T follicular helper cell (primary cell): Measurements from ENCODE around the gene ISOC1.

Source experiments
- DNase-seq: peaks from one replicate; pipeline ENCODE4 v3.0.0-alpha.2; 2020; ENCODE audit warnings: low read depth

ISOC1 gene

DNA sequence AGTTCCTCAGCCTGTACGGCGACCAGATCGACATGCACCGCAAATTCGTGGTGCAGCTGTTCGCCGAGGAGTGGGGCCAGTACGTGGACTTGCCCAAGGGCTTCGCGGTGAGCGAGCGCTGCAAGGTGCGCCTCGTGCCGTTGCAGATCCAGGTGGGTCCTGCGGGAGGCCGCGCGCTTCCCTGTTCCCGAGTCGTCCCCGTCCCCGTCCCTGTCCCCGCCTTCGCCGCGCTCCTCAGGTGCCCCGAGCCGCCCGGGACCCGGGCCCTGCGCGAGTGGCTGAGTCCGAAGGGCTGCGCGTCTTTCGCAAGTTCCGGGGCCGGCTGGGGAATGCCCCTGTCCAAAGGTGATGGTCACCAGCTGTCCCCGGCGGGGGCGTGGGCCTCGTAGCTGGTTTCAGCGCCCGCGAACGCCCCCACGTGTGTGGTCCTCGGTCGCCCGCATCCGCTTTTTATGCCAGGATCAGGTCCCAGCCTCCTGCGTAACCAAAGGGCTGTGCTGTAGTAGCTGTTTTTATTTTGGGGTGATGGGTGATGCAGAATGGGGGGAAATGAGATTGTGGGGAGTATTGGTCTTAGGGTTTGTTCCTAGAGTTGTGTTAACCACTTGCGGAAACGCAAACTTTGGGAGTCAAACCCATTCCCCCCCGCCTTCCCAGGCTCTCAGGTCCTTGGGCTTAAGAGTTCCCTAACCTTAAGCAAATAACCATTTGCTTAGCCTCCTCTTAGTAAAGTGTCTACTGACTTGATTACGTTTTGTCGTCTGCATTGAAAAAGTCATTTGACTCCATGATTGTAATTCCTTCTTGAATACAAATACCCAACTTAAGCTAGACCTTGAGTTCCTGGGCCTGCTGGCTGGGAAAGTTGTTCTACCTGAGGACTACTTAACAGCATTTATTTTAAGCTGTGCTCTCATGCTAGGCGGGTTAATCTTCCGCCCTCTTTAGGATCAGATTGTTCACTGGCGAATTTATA lies 663 bp downstream of the ISOC1 start:
- DNase-seq = no peak

DNA sequence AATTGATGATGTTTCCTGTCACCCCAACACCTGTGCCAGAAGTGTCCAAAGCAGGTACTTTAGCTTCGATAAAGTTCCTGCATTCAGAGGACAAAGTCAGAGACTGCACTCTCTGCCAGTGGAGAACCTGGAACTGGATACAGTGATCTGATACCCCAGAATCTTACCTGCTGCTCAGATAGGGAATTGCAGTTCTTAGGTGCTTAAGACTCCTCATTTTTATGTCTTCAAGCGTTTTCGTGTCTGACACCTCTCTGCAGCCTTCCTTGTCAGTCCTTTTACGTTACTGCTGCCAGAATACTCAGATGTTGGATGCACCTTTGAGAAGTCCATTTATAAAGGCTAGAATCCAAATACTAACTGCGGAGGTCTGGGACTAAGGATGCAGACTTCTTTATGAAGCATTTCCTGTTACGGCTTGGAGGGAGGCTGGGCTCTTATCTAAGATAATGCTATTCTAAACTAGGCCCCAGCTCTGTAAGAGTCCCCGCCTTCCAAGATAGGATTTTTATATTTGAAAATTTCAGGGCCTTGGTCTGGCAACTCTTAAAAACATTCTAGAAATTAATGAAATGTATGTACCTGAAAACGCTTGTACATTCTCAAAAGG lies 1.9 kb downstream of the ISOC1 start:
- no peak for DNase-seq

DNA sequence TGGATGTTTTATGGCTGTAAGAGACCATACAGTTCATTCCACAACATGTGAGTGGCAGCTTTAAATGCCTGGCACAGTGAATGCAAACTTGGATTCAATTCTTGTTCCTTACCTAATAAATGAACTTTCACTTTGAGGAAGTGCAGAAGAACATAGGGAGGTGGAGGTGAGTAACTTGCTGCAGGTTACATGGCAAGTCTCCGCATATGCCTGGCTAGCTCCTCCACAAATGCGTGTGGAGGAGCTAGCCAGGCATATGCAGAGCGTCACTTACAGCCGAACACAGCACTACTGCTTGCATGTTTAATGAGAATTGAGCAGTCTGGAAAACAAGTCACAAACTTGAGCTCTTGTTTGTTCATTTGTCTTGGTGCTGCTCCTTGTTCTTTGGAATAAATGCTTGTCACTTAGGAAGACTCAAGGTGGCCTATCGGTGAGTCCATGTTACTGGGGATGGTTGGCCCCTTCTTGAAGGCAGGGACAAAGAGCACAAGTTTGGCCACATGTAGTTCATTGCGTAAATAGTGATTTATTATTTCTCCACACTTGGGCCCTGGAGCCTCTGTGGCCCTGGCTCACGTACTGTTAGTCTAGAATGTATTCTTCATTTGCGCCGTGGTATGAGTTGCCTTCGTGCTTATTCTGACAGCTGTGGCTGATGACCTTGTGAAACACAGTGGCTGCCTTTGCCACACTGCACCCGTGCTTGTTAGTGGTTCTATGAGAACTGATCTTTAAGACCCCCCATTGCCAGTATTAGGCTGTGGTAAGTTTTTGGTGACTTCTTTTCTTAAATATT lies 3.1 kb downstream of the ISOC1 start:
- no peak for DNase-seq

DNA sequence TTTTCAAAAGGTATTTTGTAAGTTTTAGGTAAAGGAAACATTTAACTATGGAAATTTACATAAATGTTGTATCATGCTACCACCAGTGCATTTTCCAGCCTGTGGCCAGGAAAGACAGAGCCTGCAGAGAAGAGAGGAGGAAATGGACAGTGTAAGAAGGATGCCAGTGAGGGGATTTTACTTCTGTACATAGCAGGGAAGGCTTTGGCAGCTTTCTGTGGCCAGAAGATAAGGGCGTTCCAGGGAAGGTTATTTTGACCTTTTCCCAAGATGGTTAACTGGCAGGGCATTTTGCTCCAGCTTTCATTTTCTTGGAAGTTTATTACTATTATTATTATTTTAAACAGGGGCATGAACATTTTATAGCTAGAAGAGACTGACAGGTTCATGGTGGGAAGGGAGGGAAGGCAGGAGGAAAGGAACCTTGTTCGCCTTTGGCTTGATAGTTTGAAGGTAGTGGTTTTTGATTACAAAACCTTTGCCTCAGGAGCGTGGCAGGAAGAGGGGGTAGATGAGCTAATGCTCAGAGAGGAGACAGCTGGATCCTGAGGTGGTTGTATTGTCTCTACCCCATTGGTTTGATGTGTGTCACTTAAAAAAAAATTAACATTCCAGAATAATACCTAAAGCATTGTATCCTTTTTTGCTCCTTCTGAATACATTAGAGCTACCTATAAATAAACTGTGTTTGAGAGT lies 4.1 kb downstream of the ISOC1 start:
- DNase-seq = no peak

DNA sequence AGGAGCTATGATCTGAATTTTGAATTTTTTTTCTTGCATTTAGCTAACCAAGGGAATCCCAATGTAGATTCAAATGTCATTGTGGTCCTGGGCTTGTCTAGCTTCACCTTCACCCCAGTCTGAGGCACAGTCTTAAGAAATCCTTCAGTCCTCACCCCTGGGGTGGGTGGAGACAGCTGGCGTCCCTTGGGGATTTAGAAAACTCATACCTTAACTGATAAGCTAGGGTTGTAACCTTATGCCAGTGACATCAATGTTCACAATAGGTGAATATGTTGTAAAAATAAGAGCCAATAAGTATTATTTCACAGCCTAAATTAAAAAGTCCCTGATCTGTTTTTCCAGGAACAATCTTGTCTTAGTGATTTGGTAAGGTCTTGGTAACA lies 4.6 kb downstream of the ISOC1 start:
- DNase-seq = no peak

DNA sequence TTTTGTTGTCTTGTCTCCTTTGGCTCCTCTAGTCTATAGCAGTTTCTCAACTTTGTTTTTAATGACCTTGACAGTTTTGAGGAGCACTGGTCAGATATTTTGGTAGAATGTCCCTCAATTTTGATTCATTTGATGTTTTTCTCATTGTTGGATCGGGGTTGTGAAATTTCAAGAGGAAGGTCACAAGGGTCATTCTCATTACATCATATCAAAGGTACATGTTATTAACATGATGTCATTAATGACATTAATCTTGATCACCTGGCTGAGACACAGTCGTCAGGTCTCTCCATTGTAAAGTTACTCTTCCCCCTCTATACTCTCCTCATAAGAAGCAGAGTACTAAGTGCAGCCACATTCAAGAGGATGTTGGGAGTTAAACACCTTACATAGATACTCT lies 7.2 kb downstream of the ISOC1 start:
- no peak for DNase-seq

DNA sequence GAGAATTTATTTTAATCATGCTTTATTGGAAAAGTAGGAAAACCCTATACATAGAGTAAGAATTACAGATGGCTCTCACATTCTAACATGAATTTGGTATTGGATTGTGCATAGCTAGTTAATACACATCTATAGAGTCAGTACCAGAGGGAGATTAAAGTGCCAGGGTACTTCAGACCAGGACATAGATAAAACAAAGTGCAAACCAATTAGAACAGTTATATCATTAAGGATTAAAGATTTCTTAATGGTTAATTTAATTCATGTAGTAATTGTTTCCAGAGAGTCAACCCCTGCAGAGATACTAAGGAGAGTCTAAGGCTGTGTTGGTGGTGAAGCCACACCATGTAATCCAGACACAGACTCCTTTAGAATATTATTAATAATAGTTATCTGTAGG lies 8.8 kb downstream of the ISOC1 start:
- DNase-seq = no peak

DNA sequence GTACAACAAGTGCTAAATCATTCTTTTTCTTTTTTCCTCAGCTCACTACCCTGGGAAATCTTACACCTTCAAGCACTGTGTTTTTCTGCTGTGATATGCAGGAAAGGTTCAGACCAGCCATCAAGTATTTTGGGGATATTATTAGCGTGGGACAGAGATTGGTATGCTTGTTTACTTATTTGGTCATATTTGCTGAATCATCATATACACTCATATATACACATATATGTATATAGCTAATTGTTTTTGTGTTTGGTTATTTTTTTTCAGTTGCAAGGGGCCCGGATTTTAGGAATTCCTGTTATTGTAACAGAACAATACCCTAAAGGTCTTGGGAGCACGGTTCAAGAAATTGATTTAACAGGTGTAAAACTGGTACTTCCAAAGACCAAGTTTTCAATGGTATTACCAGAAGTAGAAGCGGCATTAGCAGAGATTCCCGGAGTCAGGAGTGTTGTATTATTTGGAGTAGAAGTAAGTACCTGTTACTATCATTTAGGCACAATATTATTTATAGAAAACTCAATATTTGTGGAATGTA lies 10.4 kb downstream of the ISOC1 start:
- no peak for DNase-seq

DNA sequence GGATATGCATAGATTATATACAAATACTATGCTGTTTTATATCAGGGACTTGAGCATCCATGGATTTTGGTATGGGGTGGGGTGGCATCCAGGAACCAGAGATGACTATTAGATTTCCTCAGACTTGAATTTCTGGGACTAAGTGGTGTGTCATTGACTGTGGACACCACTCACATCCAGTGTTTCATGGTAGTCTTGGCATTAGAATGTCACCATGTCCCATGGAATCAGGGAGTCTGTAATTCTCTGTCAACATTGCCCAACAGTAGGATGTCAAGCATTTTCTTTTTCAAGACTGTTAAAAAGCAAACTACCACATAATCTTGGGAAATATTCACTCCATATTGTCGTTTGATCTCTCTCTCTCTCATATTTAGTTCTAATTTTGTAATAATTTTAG lies 13.1 kb downstream of the ISOC1 start:
- no peak for DNase-seq

DNA sequence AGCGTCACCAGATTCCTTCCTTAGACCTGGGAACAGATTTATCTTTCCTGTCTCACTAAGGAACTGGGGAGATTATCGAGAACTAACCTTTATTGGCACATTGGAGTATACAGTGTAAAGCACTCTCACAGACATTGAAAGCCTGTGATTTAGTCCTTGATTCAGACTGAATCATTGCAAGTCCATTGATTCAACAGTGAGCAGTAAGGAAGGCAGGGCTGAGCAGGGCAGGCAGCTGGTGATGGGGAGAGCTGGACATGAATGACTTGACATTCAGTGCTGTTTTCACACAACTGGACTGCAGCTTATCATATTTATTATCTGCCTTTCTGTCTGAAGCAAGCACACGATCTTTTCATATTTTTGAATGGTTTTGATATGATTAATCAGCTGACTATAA lies 16.2 kb downstream of the ISOC1 start:
- DNase-seq = no peak

DNA sequence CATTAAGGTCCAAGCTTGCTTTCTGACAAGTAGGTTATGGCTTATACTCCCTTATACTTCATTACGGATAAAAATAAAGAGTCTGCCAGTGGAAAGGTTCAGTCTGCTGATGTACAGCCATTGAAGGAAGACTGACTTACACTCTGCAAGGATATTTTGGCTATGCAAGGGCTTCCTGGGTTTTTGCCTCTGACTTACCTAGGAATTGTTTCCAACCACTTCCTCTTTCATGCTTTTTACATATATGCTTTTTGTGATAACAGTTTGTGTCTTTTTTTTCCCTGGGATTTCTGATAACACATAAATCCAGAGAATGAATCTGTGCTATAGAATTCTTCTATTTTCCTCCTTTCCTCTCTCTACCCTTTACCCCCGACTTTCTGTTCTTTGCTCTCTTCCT lies 16.8 kb downstream of the ISOC1 start:
- no peak for DNase-seq

DNA sequence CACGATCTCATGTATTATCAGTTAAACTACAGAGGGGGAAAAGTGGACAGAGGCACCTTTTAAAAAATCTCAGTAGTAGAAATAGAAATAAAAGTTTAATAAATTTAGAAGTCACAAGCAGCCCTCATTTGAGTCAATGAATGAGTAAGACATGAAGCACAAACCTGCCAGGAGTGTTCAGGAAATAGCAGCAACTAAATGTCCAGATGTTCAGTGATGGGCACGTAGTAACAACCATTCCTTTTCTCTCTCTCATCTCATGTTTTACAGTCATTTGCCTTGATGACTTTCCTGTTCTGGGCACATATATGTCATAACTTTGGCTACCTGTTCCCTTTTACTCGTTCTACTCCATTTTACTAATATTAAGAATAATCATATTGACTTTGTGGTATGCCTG lies 17.7 kb downstream of the ISOC1 start:
- no peak for DNase-seq

DNA sequence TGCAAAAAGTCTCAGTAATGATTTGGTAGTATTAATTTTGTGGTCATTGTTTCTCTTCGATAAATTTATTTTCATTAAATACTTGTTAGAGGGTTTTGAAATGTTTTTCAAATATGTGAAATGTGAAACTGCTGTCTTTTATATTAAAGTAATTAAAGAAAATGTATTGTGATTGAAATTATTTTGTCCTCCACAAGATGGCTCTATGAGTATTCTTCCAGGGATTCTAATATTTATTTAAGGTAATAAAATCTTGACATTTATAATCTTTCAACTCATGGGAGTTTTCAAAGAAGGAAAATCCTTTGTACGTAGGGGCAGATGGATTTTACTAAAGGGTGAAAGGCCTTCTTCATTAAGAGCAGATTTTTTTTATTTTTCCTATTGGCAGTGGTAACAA lies 19.3 kb downstream of the ISOC1 start:
- no peak for DNase-seq

DNA sequence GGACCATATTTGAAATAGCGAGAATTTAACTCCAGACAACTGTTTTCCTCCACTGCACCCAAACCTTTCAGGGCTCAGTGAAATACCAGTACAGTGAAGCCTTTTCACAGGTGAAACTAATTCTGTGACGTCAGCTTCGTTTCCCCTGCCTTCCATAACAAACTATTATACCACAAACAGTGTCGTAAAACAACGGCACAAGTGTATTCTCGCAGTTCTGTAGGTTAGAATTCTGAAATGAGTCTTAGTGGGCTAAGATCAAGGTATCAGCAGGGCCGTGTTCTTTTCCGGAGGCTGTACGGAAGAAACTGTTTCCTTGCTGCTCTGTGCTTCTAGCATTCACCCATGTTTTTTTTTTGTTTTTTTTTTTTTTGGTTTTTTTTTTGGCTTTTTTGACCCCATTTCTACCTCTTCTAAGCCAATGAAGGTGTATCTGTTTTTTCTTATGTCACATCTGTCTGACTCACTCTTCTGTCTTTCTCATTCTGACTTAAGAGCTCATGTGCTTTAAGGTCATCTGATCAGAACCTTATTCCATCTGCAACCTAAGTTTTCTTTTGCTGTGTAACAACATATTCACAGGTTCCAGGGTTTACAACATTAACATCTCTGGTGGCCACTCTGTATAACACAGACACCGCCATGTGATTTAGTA lies 20.1 kb downstream of the ISOC1 start:
- no peak for DNase-seq

DNA sequence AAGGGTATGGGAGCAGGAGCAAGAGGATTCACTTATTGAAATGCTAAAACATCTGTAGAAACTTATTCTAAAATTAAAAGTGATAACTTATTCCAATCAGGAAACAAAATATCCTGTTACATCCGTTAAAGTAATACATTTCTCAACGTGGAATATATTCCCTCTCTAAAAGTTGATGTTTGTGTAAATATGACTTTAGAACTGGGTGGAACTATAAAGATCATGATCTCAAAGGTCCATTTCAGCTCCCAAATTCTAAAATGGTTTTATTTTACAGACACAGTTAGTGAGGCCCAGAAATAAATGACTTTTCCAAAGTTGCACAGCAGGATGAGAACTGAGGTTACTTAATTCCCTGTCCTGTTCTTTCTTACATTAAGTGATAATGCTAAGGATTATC lies 21.1 kb downstream of the ISOC1 start:
- no peak for DNase-seq

DNA sequence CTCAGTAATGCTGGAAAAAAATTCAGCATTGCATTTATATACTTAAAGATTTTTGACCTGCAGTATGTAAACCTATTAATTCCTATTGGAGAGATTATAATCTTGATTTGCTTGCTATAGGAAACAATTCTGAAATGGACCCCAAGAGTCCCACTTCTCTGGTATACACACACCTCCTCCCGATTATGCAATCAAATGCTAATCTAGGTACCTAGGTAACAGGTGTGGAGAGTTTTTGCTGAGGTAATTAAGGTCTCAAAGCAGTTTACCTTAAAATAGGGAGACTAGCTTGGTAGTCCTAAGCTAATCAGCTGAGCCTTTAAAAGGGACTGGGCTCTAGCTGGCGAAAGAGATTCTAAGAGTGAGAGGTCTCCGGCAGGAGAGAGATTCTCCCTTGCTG lies 22.2 kb downstream of the ISOC1 start:
- DNase-seq = no peak

DNA sequence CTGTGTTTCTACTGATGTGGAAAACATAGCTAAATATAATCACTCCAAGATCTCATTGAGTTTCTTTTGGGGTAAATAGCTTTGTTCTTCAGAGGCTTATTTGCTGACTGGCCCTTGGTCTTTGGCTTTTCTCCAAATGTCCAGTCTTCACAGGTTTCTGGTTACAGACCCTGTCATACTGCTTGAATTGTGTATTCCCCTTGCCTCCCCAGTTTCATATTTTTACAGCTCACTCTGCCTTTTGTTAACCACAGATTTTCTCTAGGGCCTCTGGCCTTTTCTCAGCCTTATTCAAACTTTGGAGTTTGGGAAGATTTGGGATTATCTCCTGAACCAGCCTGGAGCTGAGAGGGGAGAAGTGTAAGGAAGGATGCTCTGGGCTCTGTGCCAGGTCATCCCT lies 23.9 kb downstream of the ISOC1 start:
- DNase-seq = no peak

DNA sequence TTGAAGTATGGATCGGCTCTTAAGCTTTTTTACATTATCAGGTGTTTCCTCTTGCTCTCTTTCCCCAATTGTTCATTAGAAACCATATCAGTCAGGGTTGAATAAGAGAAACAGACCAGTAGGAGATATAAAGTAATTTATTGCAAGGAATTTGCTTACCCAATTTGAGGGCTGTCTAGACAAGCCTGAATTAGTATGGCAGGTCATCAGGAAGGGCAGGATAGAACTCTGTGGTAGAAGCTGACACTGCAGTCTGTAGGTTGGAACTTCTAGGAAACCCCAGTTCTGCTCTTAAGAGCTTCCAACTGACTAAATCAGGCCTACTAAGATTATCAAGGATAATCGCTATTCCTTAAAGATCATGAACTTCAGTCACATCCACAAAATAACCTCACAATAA lies 24.3 kb downstream of the ISOC1 start:
- DNase-seq = no peak

DNA sequence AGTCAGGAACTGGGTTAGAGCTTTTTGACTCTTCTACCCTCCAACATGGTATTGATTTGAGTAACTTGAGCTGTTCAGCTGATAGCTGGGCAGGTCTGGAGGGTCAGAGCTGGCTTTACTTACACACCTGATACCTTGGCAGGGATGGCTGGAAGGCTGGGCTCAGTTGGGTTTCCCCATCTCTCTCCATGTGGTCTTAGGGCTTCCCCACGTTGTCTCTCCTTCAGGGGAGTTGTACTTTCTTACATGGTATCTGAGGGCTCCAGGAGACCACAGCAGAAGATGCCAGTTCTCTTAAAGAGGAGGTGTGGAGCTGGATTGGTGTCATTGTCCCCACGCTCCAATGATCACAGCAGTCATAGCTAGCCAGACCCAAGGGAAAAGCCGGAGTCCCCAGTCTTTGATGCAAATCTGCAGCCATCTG lies 25.6 kb downstream of the ISOC1 start:
- no peak for DNase-seq

DNA sequence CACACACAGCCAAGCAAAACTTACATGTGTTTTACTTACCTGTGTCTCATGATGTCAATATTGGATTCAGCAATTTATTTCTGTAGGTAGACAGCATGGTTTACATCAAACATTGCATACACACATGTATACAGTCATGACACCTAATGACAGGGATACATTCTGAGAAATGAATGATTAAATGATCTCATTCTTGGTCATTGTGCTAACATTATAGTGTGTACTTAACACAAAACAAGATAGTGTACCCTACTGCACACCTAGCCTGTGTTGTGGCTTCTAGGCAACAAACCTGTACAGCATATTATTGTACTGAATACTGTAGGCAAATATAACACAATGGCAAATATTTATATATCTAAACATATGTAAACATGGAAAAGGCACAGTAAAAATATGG lies 28.0 kb downstream of the ISOC1 start:
- DNase-seq = no peak

DNA sequence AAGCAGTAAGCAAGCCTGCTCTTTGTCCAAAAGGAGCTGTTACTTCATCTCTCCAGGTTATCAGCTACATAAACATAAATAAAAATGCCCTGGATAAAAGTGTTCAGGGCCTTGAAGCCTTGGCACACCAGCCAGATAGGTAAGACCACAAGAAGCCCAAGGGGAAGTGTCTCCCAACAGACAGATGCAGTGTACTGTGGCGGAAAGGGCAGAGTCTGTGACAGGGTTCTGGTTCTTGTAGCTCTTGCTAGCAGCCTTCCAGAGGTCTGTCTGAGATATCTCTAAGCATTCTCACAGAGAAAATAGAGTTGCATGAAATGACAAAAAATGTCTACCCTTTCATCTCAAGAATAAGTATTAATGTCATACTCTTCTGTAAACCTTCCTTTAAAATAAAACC lies 30.1 kb downstream of the ISOC1 start:
- no peak for DNase-seq
